GM19035 (cell line): ENCODE measurements around the gene UPK1B.
"Not testable (repeated sequence)": the region's sequence is repeated elsewhere in the genome, so short reads cannot be mapped to it uniquely, and the experiment has no call there.

Experiments
- ATAC-seq: cut with Tn5 transposase; IDR thresholded peaks from one replicate; pipeline ENCODE4 v1.9.1; 2021; ENCODE audit not compliant: unreplicated experiment

UPK1B gene

GRCh38 chr3:119173325-119173724 lies at the start of gene UPK1B:
UPK1B (plus strand) TSS chr3:119173598; CDS start chr3:119186742, 13,144 bp downstream.
- ATAC-seq, result no peak

GRCh38 chr3:119125342-119125741 lies 48.1 kb upstream of the UPK1B start:
- no peak for ATAC-seq

- no peak for ATAC-seq
Measured at GRCh38 chr3:119125742-119126504, 47.5 kb upstream of the UPK1B start.

- ATAC-seq, result not testable (repeated sequence)
Measured at GRCh38 chr3:119130291-119130690, 43.1 kb upstream of the UPK1B start.

- ATAC-seq, result not testable (repeated sequence)
Measured at GRCh38 chr3:119132291-119132690, 41.1 kb upstream of the UPK1B start.

- ATAC-seq, result not testable (repeated sequence)
Measured at GRCh38 chr3:119139360-119139759, 34.0 kb upstream of the UPK1B start.

GRCh38 chr3:119140466-119140865 lies 32.9 kb upstream of the UPK1B start:
- no peak for ATAC-seq

GRCh38 chr3:119145128-119145499 lies 28.3 kb upstream of the UPK1B start:
- no peak for ATAC-seq

- no peak for ATAC-seq
Measured at GRCh38 chr3:119145500-119146167, 27.8 kb upstream of the UPK1B start, which contains the start of gene TEX55. TEX55 (plus strand) TSS chr3:119146165; CDS start chr3:119146190, 25 bp downstream.

GRCh38 chr3:119146578-119147375 lies 26.6 kb upstream of the UPK1B start:
- no peak for ATAC-seq

- ATAC-seq, result no peak
Measured at GRCh38 chr3:119147494-119147893, 25.9 kb upstream of the UPK1B start.

GRCh38 chr3:119148493-119149180 lies 24.8 kb upstream of the UPK1B start:
- ATAC-seq, result no peak

- no peak for ATAC-seq
Measured at GRCh38 chr3:119149484-119149883, 23.9 kb upstream of the UPK1B start.

GRCh38 chr3:119156868-119157267 lies 16.5 kb upstream of the UPK1B start:
- no peak for ATAC-seq

GRCh38 chr3:119157971-119158370 lies 15.4 kb upstream of the UPK1B start:
- no peak for ATAC-seq

- ATAC-seq, result no peak
Measured at GRCh38 chr3:119160361-119160760, 13.0 kb upstream of the UPK1B start.

GRCh38 chr3:119160815-119161214 lies 12.6 kb upstream of the UPK1B start:
- no peak for ATAC-seq

- ATAC-seq, result no peak
Measured at GRCh38 chr3:119161240-119161639, 12.2 kb upstream of the UPK1B start.

- ATAC-seq, result not testable (repeated sequence)
Measured at GRCh38 chr3:119164745-119165144, 8.7 kb upstream of the UPK1B start.

GRCh38 chr3:119170821-119171220 lies 2.6 kb upstream of the UPK1B start:
- no peak for ATAC-seq
